Kidney epithelial cell (primary cell): Measurements from ENCODE around the gene ARAP1. TPM values are rescaled to one million over a fixed set of nuclear protein-coding genes. Genes with fewer than 3 reads are reported as not detected.

Experiments
- DNase-seq: peaks from one replicate; pipeline ENCODE4 v3.0.0-alpha.2; 2010; ENCODE audit warnings: low read depth
- H3K27me3 ChIP-seq: 2 replicates; pipeline ENCODE4 v1.6.0; 2011; ENCODE audit warnings: low read length; ENCODE audit not compliant: control insufficient read depth, insufficient read depth
- H3K36me3 ChIP-seq: 2 replicates; pipeline ENCODE4 v1.5.1; 2011; ENCODE audit warnings: low read length; ENCODE audit not compliant: control insufficient read depth, insufficient read depth
- H3K4me3 ChIP-seq: 2 replicates; pipeline ENCODE4 v1.5.1; 2011; ENCODE audit warnings: low read depth, mild to moderate bottlenecking, control low read depth, low read length
- total RNA-seq: library from RNA; depleted of rRNA; stranded (reverse); fragments of >200 nt; gene quantifications from 2 replicates; pipeline ENCODE4 v1.2.3, GENCODE V29; 2015
- TF ChIP-seq, protein P1 (sequence below): IDR thresholded peaks from 2 replicates; pipeline ENCODE4 v1.5.1; 2011; ENCODE audit warnings: mild to moderate bottlenecking, moderate library complexity, low read length, control low read depth, inconsistent platforms; ENCODE audit not compliant: insufficient read depth, poor library complexity, severe bottlenecking

The ARAP1 gene
- total RNA-seq, 1 donor from 2014 or later = 97.1 TPM

DNA sequence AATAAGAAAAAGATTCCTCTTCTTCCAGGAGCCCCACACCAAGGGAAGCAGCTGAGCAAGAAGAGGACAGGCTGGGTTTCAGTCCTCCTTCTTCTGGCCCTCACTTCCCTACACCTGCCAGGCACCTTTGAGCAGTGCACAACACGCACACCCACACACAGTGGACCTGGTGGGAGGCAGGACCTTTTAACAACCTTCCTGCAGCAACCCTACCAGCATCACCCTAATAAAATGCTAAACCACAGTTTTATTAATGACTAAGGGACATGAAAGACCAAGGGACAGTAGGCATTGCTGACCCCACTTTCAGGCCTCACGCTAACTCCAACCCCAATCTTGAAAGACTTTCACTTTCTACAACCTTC is 12.2 kb downstream of the ARAP1 start:
- TF ChIP-seq, protein P1, sequence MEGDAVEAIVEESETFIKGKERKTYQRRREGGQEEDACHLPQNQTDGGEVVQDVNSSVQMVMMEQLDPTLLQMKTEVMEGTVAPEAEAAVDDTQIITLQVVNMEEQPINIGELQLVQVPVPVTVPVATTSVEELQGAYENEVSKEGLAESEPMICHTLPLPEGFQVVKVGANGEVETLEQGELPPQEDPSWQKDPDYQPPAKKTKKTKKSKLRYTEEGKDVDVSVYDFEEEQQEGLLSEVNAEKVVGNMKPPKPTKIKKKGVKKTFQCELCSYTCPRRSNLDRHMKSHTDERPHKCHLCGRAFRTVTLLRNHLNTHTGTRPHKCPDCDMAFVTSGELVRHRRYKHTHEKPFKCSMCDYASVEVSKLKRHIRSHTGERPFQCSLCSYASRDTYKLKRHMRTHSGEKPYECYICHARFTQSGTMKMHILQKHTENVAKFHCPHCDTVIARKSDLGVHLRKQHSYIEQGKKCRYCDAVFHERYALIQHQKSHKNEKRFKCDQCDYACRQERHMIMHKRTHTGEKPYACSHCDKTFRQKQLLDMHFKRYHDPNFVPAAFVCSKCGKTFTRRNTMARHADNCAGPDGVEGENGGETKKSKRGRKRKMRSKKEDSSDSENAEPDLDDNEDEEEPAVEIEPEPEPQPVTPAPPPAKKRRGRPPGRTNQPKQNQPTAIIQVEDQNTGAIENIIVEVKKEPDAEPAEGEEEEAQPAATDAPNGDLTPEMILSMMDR = no peak
- Histone ChIP-seq H3K27me3 (no peaks in the 10 kb centered on the region), H3K4me3 (no peak overlapping the region), H3K36me3 (no peaks in the 10 kb centered on the region)
- DNase-seq = no peak

DNA sequence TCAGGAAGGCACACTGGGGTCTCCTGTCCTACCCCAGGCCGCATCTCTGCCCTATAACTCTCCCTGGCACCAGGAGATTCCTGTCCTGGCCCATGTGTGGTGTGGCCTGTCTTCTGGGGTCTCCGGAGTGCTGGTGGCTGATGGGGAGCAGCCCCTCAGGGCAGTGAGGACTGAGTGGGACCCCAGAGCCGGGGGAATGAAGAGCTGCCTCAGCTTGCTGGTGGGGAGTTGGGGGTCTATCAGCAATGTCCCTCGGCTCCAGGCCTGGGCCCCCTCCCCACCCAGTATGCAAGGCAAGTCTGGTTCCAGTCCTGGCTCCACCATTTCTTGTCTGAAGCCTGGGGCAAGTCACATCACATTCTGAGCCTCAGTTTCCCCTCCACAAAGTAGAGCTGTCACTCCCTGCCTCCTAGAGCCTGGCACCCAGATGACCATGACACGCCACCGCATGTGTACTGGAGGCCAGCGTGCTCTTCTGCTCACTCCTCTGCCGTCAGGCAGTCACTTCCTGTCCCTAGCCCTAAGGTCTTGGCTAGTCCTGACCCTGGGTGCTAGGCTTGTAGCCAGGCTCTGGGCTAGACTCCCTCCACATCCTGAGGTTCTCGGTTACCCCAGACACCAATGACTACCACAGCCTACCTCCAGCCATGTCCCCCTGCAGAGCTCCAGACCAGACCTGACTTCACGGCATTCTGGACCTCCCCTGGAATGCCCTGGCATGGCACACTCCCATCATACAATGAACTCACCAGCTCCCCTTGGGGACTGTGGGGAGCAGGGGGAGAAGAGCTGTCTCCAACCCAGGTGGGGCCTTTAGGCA is 12.8 kb downstream of the ARAP1 start:
- Histone ChIP-seq H3K36me3 (no peaks in the 10 kb centered on the region), H3K4me3 (no peak overlapping the region), H3K27me3 (no peaks in the 10 kb centered on the region)
- TF ChIP-seq, protein P1 = no peak
- DNase-seq = no peak

DNA sequence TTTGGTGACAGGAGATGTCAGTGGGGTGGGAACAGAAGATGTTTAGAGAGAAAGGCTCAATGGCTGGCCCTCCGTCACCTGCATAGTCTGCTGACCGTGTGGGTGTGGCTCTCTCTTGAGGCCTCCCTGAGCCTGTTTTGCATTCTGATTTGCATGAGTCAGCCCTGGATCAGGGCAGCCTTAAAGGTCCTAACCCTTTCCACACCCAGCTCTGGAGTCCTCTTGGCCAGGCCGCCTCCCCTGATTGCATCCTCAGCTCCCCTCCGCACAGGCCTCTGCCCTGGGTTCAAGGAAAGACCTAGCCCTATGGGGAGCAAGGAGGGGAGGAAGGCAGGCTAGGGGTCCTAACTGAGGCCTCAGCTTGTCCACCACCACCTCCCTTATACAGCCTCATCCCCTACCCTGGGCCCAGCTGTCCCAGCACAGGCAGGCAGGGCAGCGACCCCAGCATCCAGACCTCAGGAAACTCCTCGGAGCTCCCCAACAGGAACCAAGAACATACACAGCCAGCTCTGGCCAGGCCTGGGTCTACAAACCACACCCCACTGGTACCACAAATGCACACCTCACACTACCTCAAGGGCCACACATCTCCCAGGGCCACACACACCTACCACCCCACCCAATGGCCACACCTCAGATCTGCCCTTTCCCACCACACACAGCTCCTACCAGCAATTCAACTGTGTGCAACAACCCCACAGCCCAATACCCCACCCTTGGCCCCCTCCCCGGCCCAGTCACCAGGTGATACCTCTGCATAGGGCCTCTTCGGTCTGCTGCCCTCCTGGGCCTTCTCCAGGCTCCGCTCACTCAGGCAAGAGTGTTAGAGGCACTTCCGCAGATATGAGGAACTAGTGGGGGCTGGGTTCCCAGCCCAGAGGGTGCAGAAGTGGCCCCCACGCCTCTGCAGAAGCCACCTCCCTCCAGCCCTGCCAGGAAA is 13.7 kb downstream of the ARAP1 start:
- no peaks in the 10 kb centered on the region for H3K27me3 ChIP-seq
- TF ChIP-seq, protein P1 = no peak
- no peaks in the 10 kb centered on the region for H3K36me3 ChIP-seq
- no peak overlapping the region for H3K4me3 ChIP-seq
- DNase-seq = no peak

DNA sequence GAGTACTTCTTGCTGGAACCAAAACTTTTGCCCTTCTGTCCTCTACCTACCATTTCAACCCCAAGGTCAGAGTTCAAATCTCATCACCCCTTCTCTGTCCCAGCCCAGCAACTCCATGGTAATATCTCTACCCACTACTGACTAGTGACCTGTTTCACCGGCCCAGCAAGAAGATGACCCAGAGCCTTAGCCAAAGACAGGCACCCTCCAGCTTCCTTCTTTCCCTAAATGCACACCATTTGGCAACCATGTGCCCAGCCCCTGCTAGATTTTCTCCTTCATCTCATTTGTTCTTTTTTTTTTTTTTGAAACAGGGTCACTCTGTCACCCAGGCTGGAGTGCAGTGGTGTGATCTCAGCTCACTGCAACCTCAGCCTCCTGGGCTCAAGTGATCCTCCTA is 14.9 kb downstream of the ARAP1 start:
- Histone ChIP-seq H3K4me3 (no peak overlapping the region), H3K27me3 (no peaks in the 10 kb centered on the region), H3K36me3 (no peaks in the 10 kb centered on the region)
- TF ChIP-seq, protein P1 = no peak
- DNase-seq = no peak

DNA sequence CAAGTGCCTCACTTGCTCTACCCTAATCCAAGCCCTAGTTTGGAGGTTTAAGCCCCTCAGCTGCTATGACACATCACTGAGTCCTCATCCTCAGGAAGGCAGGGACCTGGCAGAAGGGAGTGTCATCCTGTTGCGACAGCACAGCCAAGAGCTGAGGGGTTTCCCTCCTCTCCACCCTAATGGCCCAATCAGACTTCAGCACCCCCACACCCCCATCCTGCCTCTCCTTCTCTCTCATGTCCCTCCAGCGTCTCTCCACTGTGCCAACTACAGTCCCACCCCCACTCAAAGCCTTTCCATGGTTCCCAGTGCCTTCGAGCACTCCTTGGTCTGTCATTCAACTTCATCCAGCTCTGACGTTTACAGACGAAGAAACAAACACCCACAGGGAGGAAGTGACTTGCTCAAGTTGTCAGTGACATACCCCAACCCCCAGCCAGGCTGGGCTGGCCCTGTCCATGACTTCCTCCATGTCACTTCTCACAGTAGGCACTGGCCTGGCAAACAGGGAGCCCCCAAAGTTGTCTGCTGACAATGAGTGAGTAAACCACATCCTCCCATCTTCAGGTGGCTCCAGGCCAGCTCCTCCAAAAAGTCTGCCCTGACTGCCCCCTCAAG is 15.6 kb downstream of the ARAP1 start:
- TF ChIP-seq, protein P1 = no peak
- Histone ChIP-seq H3K4me3 (no peak overlapping the region), H3K36me3 (no peaks in the 10 kb centered on the region), H3K27me3 (no peaks in the 10 kb centered on the region)
- DNase-seq = no peak
